NCI-H2196 (cell line): ENCODE data around the gene LMLN.
"Not testable (repeated sequence)": the region's sequence is repeated elsewhere in the genome, so short reads cannot be mapped to it uniquely, and the experiment has no call there.

ENCODE experiments used
- DNase-seq: peaks from one replicate; lab custom pipeline; 2025; ENCODE audit not compliant: unreplicated experiment; lab: John Stamatoyannopoulos, UW

The LMLN gene

GRCh38 chr3:197956626-197956988 lies 3.4 kb upstream of the LMLN start:
- DNase-seq, result no peak

GRCh38 chr3:197957790-197958133 lies 2.3 kb upstream of the LMLN start:
- DNase-seq, result no peak

GRCh38 chr3:197958346-197958745 lies 1.7 kb upstream of the LMLN start:
- no peak for DNase-seq

- not testable (repeated sequence) for DNase-seq
These were observed 1.2 kb upstream of the LMLN start for GRCh38 chr3:197958848-197959247.

GRCh38 chr3:197959500-197959890 lies 522 bp upstream of the LMLN start:
- DNase-seq, result no peak

GRCh38 chr3:197960694-197961581 lies 921 bp downstream of the LMLN start:
- no peak for DNase-seq

GRCh38 chr3:197961582-197961945 lies 1.5 kb downstream of the LMLN start:
- no peak for DNase-seq

GRCh38 chr3:197963019-197963637 lies 3.1 kb downstream of the LMLN start:
- no peak for DNase-seq

- DNase-seq, result not testable (repeated sequence)
These were observed 7.4 kb downstream of the LMLN start for GRCh38 chr3:197967337-197967989.

- DNase-seq, result no peak
These were observed 10.6 kb downstream of the LMLN start for GRCh38 chr3:197970588-197970987.

- DNase-seq, result no peak
These were observed 14.0 kb downstream of the LMLN start for GRCh38 chr3:197974016-197974415.

- DNase-seq, result no peak
These were observed 15.3 kb downstream of the LMLN start for GRCh38 chr3:197975311-197975710.

- DNase-seq, result no peak
These were observed 23.1 kb downstream of the LMLN start for GRCh38 chr3:197983076-197983475.

GRCh38 chr3:197989651-197990050 lies 29.6 kb downstream of the LMLN start:
- no peak for DNase-seq

- no peak for DNase-seq
These were observed 34.7 kb downstream of the LMLN start for GRCh38 chr3:197994736-197995135.

GRCh38 chr3:197996855-197997254 lies 36.8 kb downstream of the LMLN start:
- DNase-seq, result no peak

- DNase-seq, result no peak
These were observed 37.9 kb downstream of the LMLN start for GRCh38 chr3:197997936-197998335.

- no peak for DNase-seq
These were observed 57.1 kb downstream of the LMLN start for GRCh38 chr3:198017090-198017489.

- DNase-seq, result no peak
These were observed 58.4 kb downstream of the LMLN start for GRCh38 chr3:198018416-198018815.

GRCh38 chr3:198019115-198019514 lies 59.1 kb downstream of the LMLN start:
- no peak for DNase-seq

- no peak for DNase-seq
These were observed 61.3 kb downstream of the LMLN start for GRCh38 chr3:198021320-198021719.

- DNase-seq, result no peak
These were observed 62.6 kb downstream of the LMLN start for GRCh38 chr3:198022604-198023003.
